OCI-LY3 (cell line): ENCODE data around the gene TNPO1.

Experiments used
- EZH2phosphoT487 ChIP-seq: fragments of 200-600 bp; shearing (Covaris generic); IDR thresholded peaks from 2 replicates; pipeline ENCODE4 v1.6.1; 2018; ENCODE audit warnings: antibody characterized with exemption, mixed run types, low read depth
- TF ChIP-seq, protein P1 (sequence below): fragments of 200-600, 300-600 bp; sonication (generic); IDR thresholded peaks from 2 replicates; pipeline ENCODE4 v1.5.1; 2014; ENCODE audit warnings: antibody characterized with exemption, low read length, low read depth

DNA sequence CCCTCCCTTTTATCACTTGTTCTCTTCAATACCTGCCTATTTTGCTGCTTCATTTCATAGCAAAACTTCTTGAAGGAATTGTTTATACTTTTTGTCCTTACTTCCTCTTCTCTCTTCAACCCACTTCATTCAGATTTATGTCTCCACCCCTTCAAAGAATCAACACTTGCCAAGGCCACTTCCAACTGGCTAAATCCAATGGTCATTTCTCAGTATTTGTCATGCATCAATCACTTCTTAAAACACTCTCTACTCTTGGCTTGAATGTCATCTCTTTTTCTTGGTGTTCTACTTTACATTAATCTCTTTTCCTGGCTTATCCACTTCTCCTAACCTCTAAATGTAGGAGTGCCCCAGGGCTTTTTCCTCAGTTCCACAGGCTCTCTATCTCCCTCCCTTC is 131.0 kb downstream of the TNPO1 start:
- TF ChIP-seq, protein P1, sequence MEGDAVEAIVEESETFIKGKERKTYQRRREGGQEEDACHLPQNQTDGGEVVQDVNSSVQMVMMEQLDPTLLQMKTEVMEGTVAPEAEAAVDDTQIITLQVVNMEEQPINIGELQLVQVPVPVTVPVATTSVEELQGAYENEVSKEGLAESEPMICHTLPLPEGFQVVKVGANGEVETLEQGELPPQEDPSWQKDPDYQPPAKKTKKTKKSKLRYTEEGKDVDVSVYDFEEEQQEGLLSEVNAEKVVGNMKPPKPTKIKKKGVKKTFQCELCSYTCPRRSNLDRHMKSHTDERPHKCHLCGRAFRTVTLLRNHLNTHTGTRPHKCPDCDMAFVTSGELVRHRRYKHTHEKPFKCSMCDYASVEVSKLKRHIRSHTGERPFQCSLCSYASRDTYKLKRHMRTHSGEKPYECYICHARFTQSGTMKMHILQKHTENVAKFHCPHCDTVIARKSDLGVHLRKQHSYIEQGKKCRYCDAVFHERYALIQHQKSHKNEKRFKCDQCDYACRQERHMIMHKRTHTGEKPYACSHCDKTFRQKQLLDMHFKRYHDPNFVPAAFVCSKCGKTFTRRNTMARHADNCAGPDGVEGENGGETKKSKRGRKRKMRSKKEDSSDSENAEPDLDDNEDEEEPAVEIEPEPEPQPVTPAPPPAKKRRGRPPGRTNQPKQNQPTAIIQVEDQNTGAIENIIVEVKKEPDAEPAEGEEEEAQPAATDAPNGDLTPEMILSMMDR: no peak
- TF ChIP-seq EZH2phosphoT487: no peak
